GM23338 (cell line): ENCODE data around the gene CRYBB3. TPM values are rescaled to one million over a fixed set of nuclear protein-coding genes. Genes with fewer than 3 reads are reported as not detected.
A peak's percentile ranks its signal among the peaks of the same experiment; 100 is the strongest.
"Not testable (repeated sequence)": the region's sequence is repeated elsewhere in the genome, so short reads cannot be mapped to it uniquely, and the experiment has no call there.

ENCODE experiments used
- ATAC-seq: fragments of 200-7000 bp; cut with Tn5 transposase; 3 replicates; pipeline ENCODE4 v1.9.1; 2020
- DNase-seq: peaks from one replicate; pipeline ENCODE4 v3.0.0-alpha.2; 2015; ENCODE audit warnings: low spot score
- H2AFZ ChIP-seq: fragments of 200-600 bp; sonication (generic); 2 replicates; pipeline ENCODE4 v1.8.0; 2016; ENCODE audit warnings: antibody characterized with exemption, mild to moderate bottlenecking, moderate library complexity
- H3F3A ChIP-seq: fragments of 200-600 bp; sonication (generic); replicated peaks from 2 replicates; pipeline ENCODE4 v1.8.0; 2017; ENCODE audit warnings: antibody characterized with exemption, mixed run types, low read depth
- H3K27ac ChIP-seq: fragments of 200-600 bp; sonication (generic); 2 replicates; pipeline ENCODE4 v1.6.1; 2016; ENCODE audit warnings: low read depth
- H3K27me3 ChIP-seq: fragments of 200-600 bp; sonication (generic); 2 replicates; pipeline ENCODE4 v1.8.0; 2016; ENCODE audit warnings: mild to moderate bottlenecking, mixed run types, moderate library complexity; ENCODE audit not compliant: insufficient read depth
- H3K36me3 ChIP-seq: fragments of 200-600 bp; sonication (generic); 2 replicates; pipeline ENCODE4 v1.8.0; 2016; ENCODE audit warnings: mild to moderate bottlenecking; ENCODE audit not compliant: insufficient read depth
- H3K4me1 ChIP-seq: fragments of 200-600 bp; sonication (generic); 2 replicates; pipeline ENCODE4 v1.8.0; 2016; ENCODE audit warnings: mild to moderate bottlenecking, moderate library complexity; ENCODE audit not compliant: insufficient read depth
- H3K4me2 ChIP-seq: fragments of 200-600 bp; sonication (generic); 2 replicates; pipeline ENCODE4 v1.7.1; 2017; ENCODE audit warnings: mixed run types
- H3K4me3 ChIP-seq: fragments of 200-600 bp; sonication (generic); 2 replicates; pipeline ENCODE4 v1.6.1; 2016; ENCODE audit warnings: mixed run types
- H3K79me2 ChIP-seq: fragments of 200-600 bp; sonication (generic); replicated peaks from 2 replicates; pipeline ENCODE4 v1.8.0; 2017; ENCODE audit warnings: mild to moderate bottlenecking; ENCODE audit not compliant: insufficient read depth
- H3K9me2 ChIP-seq: fragments of 200-600 bp; sonication (generic); 2 replicates; pipeline ENCODE4 v1.8.0; 2017; ENCODE audit not compliant: insufficient read depth
- H4K20me1 ChIP-seq: fragments of 200-600 bp; sonication (generic); replicated peaks from 2 replicates; pipeline ENCODE4 v1.8.0; 2017; ENCODE audit warnings: mild to moderate bottlenecking; ENCODE audit not compliant: insufficient read depth
- H3K27ac Mint-ChIP-seq: 2 replicates; pipeline ENCODE4 v1.8.0; 2020; ENCODE audit warnings: inconsistent platforms, mild to moderate bottlenecking, moderate library complexity, mixed read lengths
- H3K27me3 Mint-ChIP-seq: 3 replicates; pipeline ENCODE4 v1.8.0; 2022; ENCODE audit warnings: low read depth, mild to moderate bottlenecking, moderate library complexity, mixed read lengths, inconsistent platforms; ENCODE audit not compliant: insufficient read depth, poor library complexity
- H3K36me3 Mint-ChIP-seq: 3 replicates; pipeline ENCODE4 v1.8.0; 2021; ENCODE audit warnings: low read depth, mild to moderate bottlenecking, inconsistent platforms, moderate library complexity, mixed read lengths
- H3K4me1 Mint-ChIP-seq: 3 replicates; pipeline ENCODE4 v1.8.0; 2020; ENCODE audit warnings: mild to moderate bottlenecking, inconsistent platforms, mixed read lengths
- H3K4me3 Mint-ChIP-seq: 3 replicates; pipeline ENCODE4 v1.8.0; 2021; ENCODE audit warnings: moderate library complexity, mild to moderate bottlenecking, inconsistent platforms, mixed read lengths
- H3K9me3 Mint-ChIP-seq: 3 replicates; pipeline ENCODE4 v1.8.0; 2020; ENCODE audit warnings: moderate library complexity, mild to moderate bottlenecking, inconsistent platforms, mixed read lengths
- CTCF ChIP-seq, 2 experiments: fragments of 200-600 bp in 1 of 2; sonication (generic) in 1 of 2; conservative IDR thresholded peaks; 2 replicates each; pipeline versions ENCODE4 v1.5.1 to v1.6.1; 2016 to 2017; ENCODE audit warnings: antibody characterized with exemption in 2 of 2, low read depth in 2 of 2, mild to moderate bottlenecking in 2 of 2, moderate library complexity in 1 of 2
- REST ChIP-seq: IDR thresholded peaks from one replicate; pipeline ENCODE4 v1.6.1; 2018; ENCODE audit warnings: antibody characterized with exemption; ENCODE audit not compliant: unreplicated experiment
- polyA plus RNA-seq: library from polyadenylated mRNA; unstranded; fragments of >200 nt; fragmentation: Nextera tagmentation; extraction: Ambion mirVana; gene quantifications from 2 replicates; pipeline ENCODE4 v1.2.1, GENCODE V29; 2016
- total RNA-seq: library from RNA; depleted of rRNA; stranded (reverse); fragments of >200 nt; shearing (Covaris generic); gene quantifications from 2 replicates; pipeline ENCODE4 v1.2.3, GENCODE V29; 2014

Gene CRYBB3
- total and polyA plus RNA-seq, 2 experiments from 2014 or later = 0.28 TPM; not detected in 1

DNA sequence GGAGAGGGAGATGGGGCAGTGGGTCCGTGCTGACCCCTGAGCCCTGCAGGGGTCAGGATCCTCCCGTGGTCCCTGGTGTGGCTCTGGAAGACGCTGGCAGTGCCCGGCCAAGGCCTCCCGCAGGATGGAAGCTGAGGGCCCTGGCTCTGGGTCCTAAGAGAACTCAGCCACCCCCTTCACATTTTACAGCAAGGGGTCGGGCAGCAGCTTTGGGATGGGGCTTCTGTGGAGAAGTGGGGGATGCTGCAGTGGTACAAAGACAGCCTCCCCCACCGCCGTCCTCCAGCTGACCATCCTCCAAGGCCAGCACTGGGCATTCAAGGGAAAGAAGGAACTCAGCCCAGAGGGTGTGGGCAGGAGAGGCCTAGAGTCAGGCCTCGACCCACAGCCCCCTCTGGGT, 21.8 kb upstream of the CRYBB3 start (continued):
- TF ChIP-seq REST = no peak

DNA sequence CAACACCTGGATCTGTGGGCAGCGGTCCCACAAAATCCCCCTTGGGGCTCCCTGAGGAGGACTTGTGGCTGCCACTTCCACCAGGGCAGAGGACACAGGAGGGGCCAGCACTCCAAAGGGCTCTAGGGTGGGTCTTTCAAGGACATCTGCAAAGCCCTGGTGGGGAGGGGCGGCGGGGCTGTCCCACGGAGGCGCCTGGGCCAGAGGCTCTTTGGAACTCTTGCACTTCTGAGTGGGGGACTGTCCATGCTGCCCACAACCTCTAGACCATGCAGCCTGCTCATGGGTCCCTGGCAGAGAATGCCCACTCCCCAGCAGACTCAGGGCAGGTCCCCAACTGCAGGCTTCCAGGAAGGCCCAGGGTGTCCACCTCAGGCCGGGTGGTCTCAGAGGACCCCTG, 21.3 kb upstream of the CRYBB3 start:
- peaks cover 30% of the 10 kb centered on the region for H3K36me3 Mint-ChIP-seq
- H3K4me1 Mint-ChIP-seq = peaks cover 13% of the 10 kb centered on the region
- not testable (repeated sequence) for H3K27me3 ChIP-seq, H3K36me3 ChIP-seq, H4K20me1 ChIP-seq, H3K27ac Mint-ChIP-seq, ATAC-seq, H3K79me2 ChIP-seq, H3K9me2 ChIP-seq, H3K4me1 ChIP-seq, H3F3A ChIP-seq, H3K4me3 ChIP-seq, H3K4me3 Mint-ChIP-seq, DNase-seq, H2AFZ ChIP-seq, H3K9me3 Mint-ChIP-seq, H3K4me2 ChIP-seq, H3K27ac ChIP-seq
- H3K27me3 Mint-ChIP-seq = peaks cover 12% of the 10 kb centered on the region

GRCh38 chr22:25178869-25179631, 20.6 kb upstream of the CRYBB3 start:
- H3K36me3 ChIP-seq, H3K27ac Mint-ChIP-seq: not testable (repeated sequence)

More at GRCh38 chr22:25178869-25179631, 20.6 kb upstream of the CRYBB3 start:
- peak; percentile 51 to 57 for TF ChIP-seq CTCF (conservative IDR thresholded peaks at IDR 0.05; ENCODE audit: low read depth in 2 of 2)
- not testable (repeated sequence) for H3K9me3 Mint-ChIP-seq, H3K9me2 ChIP-seq, H3K4me1 ChIP-seq, H3K79me2 ChIP-seq, H3K27ac ChIP-seq, H3F3A ChIP-seq, H3K27me3 ChIP-seq, H4K20me1 ChIP-seq, H2AFZ ChIP-seq
- ATAC-seq (peak; percentile 91), DNase-seq (peak; percentile 87)
- Histone ChIP-seq H3K4me3 (peak overlapping the region; percentile 38; the same call in 1 of the 2 replicates), H3K4me2 (0 out of 2 replicates have a peak overlapping the region, but pooled peaks have one; percentile 45)
- Mint-ChIP-seq H3K4me1 (peaks cover 13% of the 10 kb centered on the region), H3K36me3 (peaks cover 33% of the 10 kb centered on the region), H3K27me3 (peaks cover 12% of the 10 kb centered on the region), H3K4me3 (peak overlapping the region; percentile 57; the same call in 2 of the 3 replicates)
